ENCODE measurements around the gene TMEM87A.

TMEM87A gene

GRCh38 chr15:42279234-42279723 is 6.0 kb upstream of the TMEM87A start:
- no peak overlapping the region for H3K4me3 ChIP-seq (ENCODE audit: low read length)

GRCh38 chr15:42276762-42277161 is 3.5 kb upstream of the TMEM87A start:
- Histone ChIP-seq H4K20me1 (ENCODE audit: insufficient read depth, low read length) (no peaks in the 10 kb centered on the region), H3K9ac (ENCODE audit: low read length) (no peak overlapping the region)
- TF ChIP-seq EZH2phosphoT487 (IDR thresholded peaks at IDR 0.05; ENCODE audit: low read length) (no peak), EZH2 (optimal IDR thresholded peaks at IDR 0.05; ENCODE audit: low read depth, low read length) (no peak), CTCF (IDR thresholded peaks at IDR 0.05; ENCODE audit: low read length) (no peak)

More at GRCh38 chr15:42279234-42279723, 6.0 kb upstream of the TMEM87A start:
- Histone ChIP-seq H3K4me1 (ENCODE audit: low read length) (peaks cover 8% of the 10 kb centered on the region), H3K27ac (ENCODE audit: low read length) (no peak overlapping the region), H2AFZ (ENCODE audit: low read length) (no peak overlapping the region), H3F3A (ENCODE audit: insufficient read depth, low read length) (peaks cover 5% of the 10 kb centered on the region), H3K9me2 (replicated peaks; ENCODE audit: insufficient read depth, low read length) (no peaks in the 10 kb centered on the region), H4K20me1 (ENCODE audit: insufficient read depth, low read length) (no peaks in the 10 kb centered on the region), H3K79me2 (ENCODE audit: low read length) (peaks cover 9% of the 10 kb centered on the region), H3K36me3 (replicated peaks; ENCODE audit: insufficient read depth, low read length) (no peaks in the 10 kb centered on the region), H3K9ac (ENCODE audit: low read length) (no peak overlapping the region), H3K27me3 (replicated peaks; ENCODE audit: insufficient read depth, low read length) (no peaks in the 10 kb centered on the region), H3K4me2 (ENCODE audit: low read depth, low read length) (no peak overlapping the region), H3K9me3 (replicated peaks; ENCODE audit: insufficient read depth, low read length) (no peaks in the 10 kb centered on the region)
- TF ChIP-seq EZH2phosphoT487 (IDR thresholded peaks at IDR 0.05; ENCODE audit: low read length) (no peak), EZH2 (optimal IDR thresholded peaks at IDR 0.05; ENCODE audit: low read depth, low read length) (no peak), CTCF (IDR thresholded peaks at IDR 0.05; ENCODE audit: low read length) (no peak)
- DNase-seq: no peak

DNA sequence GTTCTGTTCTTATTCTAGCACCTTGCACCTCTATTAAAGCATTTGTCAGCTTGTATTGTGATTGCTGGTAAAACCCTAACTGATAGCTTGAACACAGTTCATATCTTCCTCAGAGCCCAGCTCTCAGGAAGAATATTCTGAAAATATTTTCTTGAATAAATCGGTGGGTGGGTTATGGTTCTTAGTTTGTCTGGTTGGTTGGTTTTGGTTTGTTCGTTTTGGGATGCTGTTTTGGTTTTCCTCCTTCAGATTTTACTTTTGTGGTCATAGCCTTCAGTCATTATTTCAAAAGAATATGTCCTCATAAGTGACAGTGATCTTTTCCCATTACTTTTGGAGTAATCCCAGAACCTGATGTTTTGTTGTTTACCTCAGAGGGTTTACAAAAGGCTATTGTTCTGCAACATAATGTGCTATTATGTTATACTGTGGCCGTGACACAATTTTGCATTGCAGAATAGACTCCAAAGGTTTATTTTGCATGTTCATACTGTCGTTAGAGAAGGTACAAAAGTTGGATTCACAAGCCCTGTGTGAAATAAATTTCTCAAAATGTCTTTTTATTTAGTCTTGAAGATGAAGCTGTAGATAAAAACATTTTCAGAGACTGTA is 2.7 kb upstream of the TMEM87A start:
- no peaks in the 10 kb centered on the region for H3K9me2 ChIP-seq (replicated peaks; ENCODE audit: insufficient read depth, low read length)
- H3K4me2 ChIP-seq (ENCODE audit: low read depth, low read length): no peak overlapping the region
- H3K9ac ChIP-seq (ENCODE audit: low read length): no peak overlapping the region
- TF ChIP-seq EZH2phosphoT487 (IDR thresholded peaks at IDR 0.05; ENCODE audit: low read length) (no peak), EZH2 (optimal IDR thresholded peaks at IDR 0.05; ENCODE audit: low read depth, low read length) (no peak)
- no peaks in the 10 kb centered on the region for H3K9me3 ChIP-seq (replicated peaks; ENCODE audit: insufficient read depth, low read length)
- H3K4me1 ChIP-seq (ENCODE audit: low read length): peaks cover 12% of the 10 kb centered on the region
- no peak for DNase-seq
- H3K4me3 ChIP-seq (ENCODE audit: low read length): no peak overlapping the region
- no peak overlapping the region for H3K27ac ChIP-seq (ENCODE audit: low read length)
- H2AFZ ChIP-seq (ENCODE audit: low read length): no peak overlapping the region
- H3F3A ChIP-seq (ENCODE audit: insufficient read depth, low read length): peaks cover 17% of the 10 kb centered on the region
- H4K20me1 ChIP-seq (ENCODE audit: insufficient read depth, low read length): no peaks in the 10 kb centered on the region
- H3K36me3 ChIP-seq (replicated peaks; ENCODE audit: insufficient read depth, low read length): no peaks in the 10 kb centered on the region
- no peaks in the 10 kb centered on the region for H3K27me3 ChIP-seq (replicated peaks; ENCODE audit: insufficient read depth, low read length)
- H3K79me2 ChIP-seq (ENCODE audit: low read length): peaks cover 32% of the 10 kb centered on the region

More at GRCh38 chr15:42276762-42277161, 3.5 kb upstream of the TMEM87A start:
- no peak overlapping the region for H3K4me3 ChIP-seq (ENCODE audit: low read length)
- H3K79me2 ChIP-seq (ENCODE audit: low read length): peaks cover 23% of the 10 kb centered on the region
- peaks cover 17% of the 10 kb centered on the region for H3F3A ChIP-seq (ENCODE audit: insufficient read depth, low read length)
- peaks cover 8% of the 10 kb centered on the region for H3K4me1 ChIP-seq (ENCODE audit: low read length)
- H3K36me3 ChIP-seq (replicated peaks; ENCODE audit: insufficient read depth, low read length): no peaks in the 10 kb centered on the region
- H3K4me2 ChIP-seq (ENCODE audit: low read depth, low read length): no peak overlapping the region
- no peaks in the 10 kb centered on the region for H3K27me3 ChIP-seq (replicated peaks; ENCODE audit: insufficient read depth, low read length)
- no peak for DNase-seq
- H3K9me3 ChIP-seq (replicated peaks; ENCODE audit: insufficient read depth, low read length): no peaks in the 10 kb centered on the region
- H2AFZ ChIP-seq (ENCODE audit: low read length): no peak overlapping the region
- H3K27ac ChIP-seq (ENCODE audit: low read length): no peak overlapping the region
- H3K9me2 ChIP-seq (replicated peaks; ENCODE audit: insufficient read depth, low read length): no peaks in the 10 kb centered on the region

DNA sequence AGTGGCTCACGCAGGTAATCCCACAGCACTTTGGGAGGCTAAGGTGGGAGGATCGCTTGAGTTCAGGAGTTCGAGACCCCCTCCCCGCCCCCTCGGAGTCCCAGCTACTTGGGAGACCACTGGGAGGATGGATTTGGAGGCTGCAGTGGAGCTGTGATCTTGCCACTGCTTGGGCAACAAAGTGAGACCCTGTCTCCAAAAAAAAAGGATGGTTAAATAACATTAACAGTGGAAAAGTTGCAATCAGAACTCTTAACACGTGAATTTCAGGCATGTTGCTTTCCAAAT is 1.4 kb upstream of the TMEM87A start:
- TF ChIP-seq EZH2 (optimal IDR thresholded peaks at IDR 0.05; ENCODE audit: low read depth, low read length) (no peak), CTCF (IDR thresholded peaks at IDR 0.05; ENCODE audit: low read length) (no peak), EZH2phosphoT487 (IDR thresholded peaks at IDR 0.05; ENCODE audit: low read length) (no peak)
- no peaks in the 10 kb centered on the region for H3K9me2 ChIP-seq (replicated peaks; ENCODE audit: insufficient read depth, low read length)
- peaks cover 17% of the 10 kb centered on the region for H3F3A ChIP-seq (ENCODE audit: insufficient read depth, low read length)
- peak overlapping the region; percentile 92 for H3K4me2 ChIP-seq (ENCODE audit: low read depth, low read length)
- H3K79me2 ChIP-seq (ENCODE audit: low read length): peaks cover 44% of the 10 kb centered on the region
- peak overlapping the region; percentile 84 for H3K9ac ChIP-seq (ENCODE audit: low read length)
- H3K27ac ChIP-seq (ENCODE audit: low read length): peak overlapping the region; percentile 93; the same call in 1 of the 2 replicates
- H3K27me3 ChIP-seq (replicated peaks; ENCODE audit: insufficient read depth, low read length): no peaks in the 10 kb centered on the region
- peak overlapping the region; percentile 89 for H3K4me3 ChIP-seq (ENCODE audit: low read length)
- H3K36me3 ChIP-seq (replicated peaks; ENCODE audit: insufficient read depth, low read length): no peaks in the 10 kb centered on the region
- DNase-seq: no peak
- H3K9me3 ChIP-seq (replicated peaks; ENCODE audit: insufficient read depth, low read length): no peaks in the 10 kb centered on the region
- peaks cover 12% of the 10 kb centered on the region for H3K4me1 ChIP-seq (ENCODE audit: low read length)
- H4K20me1 ChIP-seq (ENCODE audit: insufficient read depth, low read length): no peaks in the 10 kb centered on the region
- H2AFZ ChIP-seq (ENCODE audit: low read length): peak overlapping the region; percentile 83

Measured in MM.1S (cell line).